ENCODE results near the gene SLC22A5. TPM values are rescaled to one million over a fixed set of nuclear protein-coding genes. Genes with fewer than 3 reads are reported as not detected.
A peak's percentile ranks its signal among the peaks of the same experiment; 100 is the strongest.

SLC22A5 gene
- total and polyA plus RNA-seq, 10 of the 15 experiments (the other 5 are each of a cell fraction or from before 2014, with no cell fraction given) = 1.1 to 4.4 (median 2.3) TPM

DNA sequence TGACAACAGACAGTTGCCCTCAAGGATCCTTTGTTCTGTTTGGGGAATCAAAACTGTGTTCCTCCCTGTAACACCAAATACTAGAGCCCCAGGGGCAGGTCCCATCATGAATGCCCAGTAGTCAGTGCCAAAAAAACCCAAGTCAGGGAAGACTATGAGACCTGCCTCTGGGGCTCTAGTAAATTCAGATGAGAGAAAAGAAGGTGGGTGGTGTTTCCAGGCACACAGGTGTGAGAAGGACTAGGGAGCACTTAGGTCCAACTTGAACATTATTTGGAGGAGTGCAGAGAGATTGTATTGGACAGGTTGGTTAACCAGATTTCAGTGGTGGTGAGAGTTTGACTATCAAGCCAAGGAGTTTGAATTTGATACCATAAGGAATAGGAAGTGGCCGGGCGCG lies 52.0 kb downstream of the SLC22A5 start:
- H3K4me1 ChIP-seq (ENCODE audit: control insufficient read depth, insufficient read depth, low read length) = peaks cover 81% of the 10 kb centered on the region
- no peak overlapping the region for H2AFZ ChIP-seq (ENCODE audit: control insufficient read depth, low read depth, low read length)
- peak overlapping the region; percentile 75 for H3K9ac ChIP-seq (ENCODE audit: control insufficient read depth, insufficient read depth, low read length)
- RAD21 ChIA-PET (ENCODE audit: unreplicated experiment) = interaction anchor here (0.7 to 12.5 kb wide), 9 partner anchors 5 to 540 kb away, joined by 3 to 453 read pairs (median 33); partner anchors contain the start of gene IRF1
- DNase-seq (ENCODE audit: low read depth, low spot score) (no peak), FAIRE-seq (no peak), ATAC-seq (no peak)
- WGBS (ENCODE audit: insufficient coverage, insufficient replicate concordance, low lambda C conversion rate, missing lambda C conversion rate) = 0% methylated on average over 3 of the region's 3 CpGs
- SMC1A ChIA-PET (ENCODE audit: uncharacterized antibody, unreplicated experiment) = interaction anchor here (1.2 to 18.8 kb wide), 10 partner anchors 35 to 82 kb away, joined by 4 to 300 read pairs (median 38); partner anchors contain the start of gene IRF1
- CTCF ChIA-PET = interaction anchor here (1.3 to 1.7 kb wide), 5 partner anchors 36 to 84 kb away, joined by 5 to 67 read pairs (median 9); no protein-coding TSS in a partner anchor
- H3K27me3 ChIP-seq (replicated peaks in 1 of 2; ENCODE audit: control insufficient read depth in 2 of 2, insufficient read depth in 2 of 2, low read length in 1 of 2) = no peaks in the 10 kb centered on the region
- H3K79me2 ChIP-seq (ENCODE audit: control insufficient read depth, insufficient read depth, low read length) = peaks cover 83% of the 10 kb centered on the region
- TF ChIP-seq, protein P1, sequence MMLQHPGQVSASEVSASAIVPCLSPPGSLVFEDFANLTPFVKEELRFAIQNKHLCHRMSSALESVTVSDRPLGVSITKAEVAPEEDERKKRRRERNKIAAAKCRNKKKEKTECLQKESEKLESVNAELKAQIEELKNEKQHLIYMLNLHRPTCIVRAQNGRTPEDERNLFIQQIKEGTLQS (IDR thresholded peaks at IDR 0.05; ENCODE audit: borderline replicate concordance, extremely low read depth, low read depth, low read length) = no peak
- peak; percentile 30; the same call in 1 of the 2 replicates for TF ChIP-seq DPF2 (IDR thresholded peaks at IDR 0.05)
- peak; percentile 39; the same call in 1 of the 2 replicates for TF ChIP-seq BACH1 (IDR thresholded peaks at IDR 0.05; ENCODE audit: borderline replicate concordance)
- TF ChIP-seq, protein P2, sequence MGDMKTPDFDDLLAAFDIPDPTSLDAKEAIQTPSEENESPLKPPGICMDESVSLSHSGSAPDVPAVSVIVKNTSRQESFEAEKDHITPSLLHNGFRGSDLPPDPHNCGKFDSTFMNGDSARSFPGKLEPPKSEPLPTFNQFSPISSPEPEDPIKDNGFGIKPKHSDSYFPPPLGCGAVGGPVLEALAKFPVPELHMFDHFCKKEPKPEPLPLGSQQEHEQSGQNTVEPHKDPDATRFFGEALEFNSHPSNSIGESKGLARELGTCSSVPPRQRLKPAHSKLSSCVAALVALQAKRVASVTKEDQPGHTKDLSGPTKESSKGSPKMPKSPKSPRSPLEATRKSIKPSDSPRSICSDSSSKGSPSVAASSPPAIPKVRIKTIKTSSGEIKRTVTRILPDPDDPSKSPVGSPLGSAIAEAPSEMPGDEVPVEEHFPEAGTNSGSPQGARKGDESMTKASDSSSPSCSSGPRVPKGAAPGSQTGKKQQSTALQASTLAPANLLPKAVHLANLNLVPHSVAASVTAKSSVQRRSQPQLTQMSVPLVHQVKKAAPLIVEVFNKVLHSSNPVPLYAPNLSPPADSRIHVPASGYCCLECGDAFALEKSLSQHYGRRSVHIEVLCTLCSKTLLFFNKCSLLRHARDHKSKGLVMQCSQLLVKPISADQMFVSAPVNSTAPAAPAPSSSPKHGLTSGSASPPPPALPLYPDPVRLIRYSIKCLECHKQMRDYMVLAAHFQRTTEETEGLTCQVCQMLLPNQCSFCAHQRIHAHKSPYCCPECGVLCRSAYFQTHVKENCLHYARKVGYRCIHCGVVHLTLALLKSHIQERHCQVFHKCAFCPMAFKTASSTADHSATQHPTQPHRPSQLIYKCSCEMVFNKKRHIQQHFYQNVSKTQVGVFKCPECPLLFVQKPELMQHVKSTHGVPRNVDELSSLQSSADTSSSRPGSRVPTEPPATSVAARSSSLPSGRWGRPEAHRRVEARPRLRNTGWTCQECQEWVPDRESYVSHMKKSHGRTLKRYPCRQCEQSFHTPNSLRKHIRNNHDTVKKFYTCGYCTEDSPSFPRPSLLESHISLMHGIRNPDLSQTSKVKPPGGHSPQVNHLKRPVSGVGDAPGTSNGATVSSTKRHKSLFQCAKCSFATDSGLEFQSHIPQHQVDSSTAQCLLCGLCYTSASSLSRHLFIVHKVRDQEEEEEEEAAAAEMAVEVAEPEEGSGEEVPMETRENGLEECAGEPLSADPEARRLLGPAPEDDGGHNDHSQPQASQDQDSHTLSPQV (IDR thresholded peaks at IDR 0.05) = peak; percentile 62
- H4K20me1 ChIP-seq (ENCODE audit: control insufficient read depth, insufficient read depth) = no peaks in the 10 kb centered on the region
- in situ Hi-C loops (cut with MboI) (loop anchor here (5.0 kb wide), 1 partner anchor 51 kb away; no protein-coding TSS in a partner anchor), intact Hi-C loops (cut with micrococcal nuclease; ENCODE audit: unreplicated experiment) (loop anchor here (1.0 to 5.0 kb wide), 2 partner anchors 8 to 241 kb away; no protein-coding TSS in a partner anchor)
- BruUV-seq (replicated peaks) = no TSS peak
- H3K4me2 ChIP-seq (ENCODE audit: control insufficient read depth, insufficient read depth) = peak overlapping the region; percentile 89
- POLR2A ChIA-PET = interaction anchor here (1.3 to 11.2 kb wide), 7 partner anchors 7 to 80 kb away, joined by 3 to 389 read pairs (median 9); partner anchors contain the start of gene IRF1
- peak overlapping the region; percentile 94 for H3K27ac ChIP-seq (ENCODE audit: control insufficient read depth, insufficient read depth)
- H3K4me3 ChIP-seq = peak overlapping the region; percentile 31
- H3K36me3 ChIP-seq (ENCODE audit: control insufficient read depth in 2 of 2, insufficient read depth in 2 of 2, low read length in 1 of 2) = peaks cover 9 to 26% of the 10 kb centered on the region in 2 experiments
- no peaks in the 10 kb centered on the region for H3K9me3 ChIP-seq (replicated peaks; ENCODE audit: control insufficient read depth, insufficient read depth, low read length)

Measured in GM12878 (cell line).